Stromal cell of bone marrow (primary cell): ENCODE results near the gene CNTNAP4.

Source experiments
- DNase-seq: peaks from one replicate; pipeline ENCODE4 v3.0.0-alpha.2; 2012; ENCODE audit warnings: low read depth

The CNTNAP4 gene

DNA sequence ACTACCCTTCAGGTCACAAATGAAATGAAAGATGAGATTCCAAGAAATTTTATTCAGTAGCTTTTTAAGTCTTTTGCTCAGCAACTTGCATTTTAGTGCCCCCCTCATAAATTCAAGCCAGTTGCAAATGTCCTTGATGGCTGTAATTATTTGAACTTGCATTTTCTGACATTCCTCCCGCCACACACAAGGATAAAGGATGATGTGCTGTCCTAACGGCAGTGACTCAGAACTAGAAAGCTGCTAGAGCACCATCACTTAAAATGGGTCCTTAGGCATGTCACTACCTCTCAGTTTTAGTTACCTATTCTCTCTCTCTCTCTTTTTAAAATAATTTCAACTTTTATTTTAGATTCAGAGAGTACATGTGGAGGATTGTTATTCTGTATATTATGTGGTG, 306.7 kb downstream of the CNTNAP4 start:
- DNase-seq: no peak

DNA sequence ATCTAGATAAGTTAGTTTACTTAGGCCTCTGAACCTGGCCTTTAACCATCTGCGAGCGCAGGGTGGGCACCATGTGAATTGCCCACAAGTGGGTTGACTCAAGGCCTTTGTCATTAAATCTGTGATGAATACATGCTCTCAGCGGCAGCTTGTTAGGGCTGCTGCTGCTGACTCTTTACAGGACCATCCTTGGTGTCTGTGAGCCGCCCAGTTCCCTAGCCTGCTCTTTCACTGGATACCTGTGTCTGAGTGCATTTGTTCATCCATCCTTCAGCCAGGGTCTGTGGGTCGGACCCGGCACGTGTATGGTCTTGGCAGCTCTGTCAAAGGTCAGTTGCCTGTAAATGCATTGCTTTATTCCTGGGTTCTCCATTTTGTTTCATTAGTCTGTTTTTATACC, 321.3 kb downstream of the CNTNAP4 start:
- no peak for DNase-seq

DNA sequence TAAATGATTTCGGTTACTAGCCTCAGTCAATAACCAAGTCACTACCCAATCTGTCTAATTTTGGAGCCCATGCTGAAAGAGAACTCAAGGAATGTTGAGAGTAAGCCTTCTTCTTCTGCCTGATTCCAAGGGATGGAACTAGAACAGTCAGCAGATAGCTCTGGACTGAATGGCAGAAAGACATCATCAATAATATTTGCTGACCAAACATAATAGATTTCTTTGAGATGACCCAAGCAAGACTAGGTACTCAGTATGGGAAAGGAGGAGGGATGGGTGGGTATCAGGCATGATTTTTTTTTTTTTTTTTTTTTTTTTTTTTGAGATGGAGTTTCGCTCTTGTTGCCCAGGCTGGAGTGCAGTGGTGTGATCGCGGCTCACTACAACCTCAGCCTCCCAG, 330.1 kb downstream of the CNTNAP4 start:
- no peak for DNase-seq
